HepG2 (cell line): Measurements from ENCODE around the gene PEX14. TPM values are rescaled to one million over a fixed set of nuclear protein-coding genes. Genes with fewer than 3 reads are reported as not detected.

Experiments
- ATAC-seq: fragments of 200-7000 bp; cut with Tn5 transposase; 3 replicates; pipeline ENCODE4 v1.9.1; 2020; ENCODE audit warnings: mild to moderate bottlenecking, moderate library complexity
- BruUV-seq: library from RNA; stranded (reverse); fragments of 400-500 nt; replicated peaks from 2 replicates; lab custom pipeline; 2021; lab: Mats Ljungman, UMichigan
- CTCF ChIA-PET: fragments of 300-600 bp; formaldehyde crosslinking; extraction: SDS; loops from one replicate; lab custom pipeline; 2021; ENCODE audit warnings: low total read pairs, inconsistent platforms, low intra/inter-chr PET ratio; lab: Yijun Ruan, JAX
- POLR2A ChIA-PET: fragments of 350-600 bp; sonication (Branson Sonifier 250); formaldehyde crosslinking; loops from one replicate; lab custom pipeline; 2020; ENCODE audit warnings: antibody characterized with exemption, inconsistent platforms; lab: Yijun Ruan, JAX
- DNase-seq: peaks from one replicate; pipeline ENCODE4 v3.0.0-alpha.2; 2015; ENCODE audit warnings: low spot score
- FAIRE-seq: peaks from 3 replicates; lab custom pipeline; 2011; peaks lifted over from hg19 to GRCh38; lab: Jason Lieb, UNC
- H2AFZ ChIP-seq: one replicate; pipeline ENCODE4 v1.6.1; 2011; ENCODE audit warnings: low read length, inconsistent platforms
- H3K27ac ChIP-seq: fragments of 300-600 bp; 3 replicates; pipeline ENCODE4 v1.8.0; 2011; ENCODE audit warnings: mixed run types, mild to moderate bottlenecking, mixed read lengths, low read length, inconsistent platforms; ENCODE audit not compliant: insufficient read depth; ENCODE audit errors: extremely low read length
- H3K27me3 ChIP-seq, 2 experiments: fragments of 200-600 bp in 1 of 2; 2 replicates in 1 of 2; 3 replicates in 1 of 2; pipeline versions ENCODE4 v1.6.0 to v1.8.0; 2011; ENCODE audit warnings: low read length in 2 of 2, mild to moderate bottlenecking in 2 of 2, moderate library complexity in 2 of 2, inconsistent platforms in 1 of 2; ENCODE audit not compliant: insufficient read depth in 2 of 2, control insufficient read depth in 1 of 2
- H3K36me3 ChIP-seq, 2 experiments: fragments of 200-600 bp in 1 of 2; replicated peaks in 1 of 2; 2 replicates in 1 of 2; 3 replicates in 1 of 2; pipeline versions ENCODE4 v1.5.1 to v1.8.0; 2011; ENCODE audit warnings: low read length in 2 of 2, inconsistent platforms in 1 of 2; ENCODE audit not compliant: insufficient read depth in 2 of 2, control insufficient read depth in 1 of 2
- H3K4me1 ChIP-seq: 2 replicates; pipeline ENCODE4 v1.5.1; 2012; ENCODE audit warnings: low read length, inconsistent platforms; ENCODE audit not compliant: insufficient read depth
- H3K4me2 ChIP-seq: 2 replicates; pipeline ENCODE4 v1.6.0; 2011; ENCODE audit warnings: low read depth, low read length, inconsistent platforms
- H3K4me3 ChIP-seq, 3 experiments: fragments of 200-600 bp in 1 of 3; sonication (generic), shearing (Covaris generic) in 1 of 3; replicated peaks in 1 of 3; 2 replicates each; pipeline ENCODE4 v1.5.1; 2011 to 2016; ENCODE audit warnings: low read length in 3 of 3, inconsistent platforms in 2 of 3, low read depth in 2 of 3, mild to moderate bottlenecking in 2 of 3, control low read depth in 1 of 3, mixed read lengths in 1 of 3; ENCODE audit not compliant: insufficient read depth in 1 of 3
- H3K79me2 ChIP-seq: one replicate; pipeline ENCODE4 v1.6.1; 2011; ENCODE audit warnings: low read length, inconsistent platforms; ENCODE audit not compliant: insufficient read depth
- H3K9ac ChIP-seq: 2 replicates; pipeline ENCODE4 v1.6.0; 2011; ENCODE audit warnings: mild to moderate bottlenecking, low read depth, low read length, inconsistent platforms; ENCODE audit not compliant: insufficient read depth
- H3K9me3 ChIP-seq: 2 replicates; pipeline ENCODE4 v1.5.1; 2012; ENCODE audit warnings: mild to moderate bottlenecking, low read length
- H4K20me1 ChIP-seq: 2 replicates; pipeline ENCODE4 v1.6.0; 2011; ENCODE audit warnings: inconsistent platforms, mild to moderate bottlenecking, low read length, moderate library complexity; ENCODE audit not compliant: insufficient read depth
- FOXC1 ChIP-seq: sonication (generic); formaldehyde crosslinking; IDR thresholded peaks from 2 replicates; pipeline ENCODE4 v1.8.0; 2022; ENCODE audit warnings: mild to moderate bottlenecking, missing genetic modification reagents, borderline replicate concordance
- HMG20B ChIP-seq: conservative IDR thresholded peaks from 2 replicates; pipeline ENCODE4 v1.6.1; 2016; ENCODE audit warnings: missing genetic modification reagents, missing compliant biosample characterization
- KLF6 ChIP-seq: IDR thresholded peaks from 2 replicates; pipeline ENCODE4 v1.8.0; 2016; ENCODE audit warnings: missing biosample characterization, missing genetic modification reagents
- RBM39 ChIP-seq: fragments of 200-400 bp; formaldehyde crosslinking; IDR thresholded peaks from one replicate; pipeline ENCODE4 v1.6.1; 2018; ENCODE audit warnings: antibody characterized with exemption, mild to moderate bottlenecking, low read depth, low read length; ENCODE audit not compliant: poor library complexity, severe bottlenecking
- SIX1 ChIP-seq: sonication (generic); formaldehyde crosslinking; IDR thresholded peaks from 2 replicates; pipeline ENCODE4 v1.4.0; 2020; ENCODE audit warnings: missing genetic modification reagents, borderline replicate concordance
- U2AF1 ChIP-seq: fragments of 200-400 bp; formaldehyde crosslinking; optimal IDR thresholded peaks from 2 replicates; pipeline ENCODE3; 2017; ENCODE audit warnings: mild to moderate bottlenecking, low read depth, low read length
- YY1 ChIP-seq: IDR thresholded peaks from 2 replicates; pipeline ENCODE4 v1.6.1; 2011; ENCODE audit warnings: low read length, low read depth, moderate library complexity, mild to moderate bottlenecking; ENCODE audit not compliant: insufficient read depth, insufficient replicate concordance
- ZBTB46 ChIP-seq: sonication (generic); formaldehyde crosslinking; IDR thresholded peaks from 2 replicates; pipeline ENCODE4 v1.4.0; 2020; ENCODE audit warnings: mild to moderate bottlenecking, missing genetic modification reagents, borderline replicate concordance
- ZNF256 ChIP-seq: sonication (generic); formaldehyde crosslinking; conservative IDR thresholded peaks from 2 replicates; pipeline ENCODE4 v1.4.0; 2020; ENCODE audit warnings: missing genetic modification reagents
- ZNF414 ChIP-seq: sonication (generic); formaldehyde crosslinking; IDR thresholded peaks from 2 replicates; pipeline ENCODE4 v1.5.0; 2020; ENCODE audit warnings: missing genetic modification reagents
- ZNF432 ChIP-seq: sonication (generic); formaldehyde crosslinking; IDR thresholded peaks from 2 replicates; pipeline ENCODE4 v1.5.0; 2020; ENCODE audit warnings: missing genetic modification reagents, mild to moderate bottlenecking, borderline replicate concordance
- ZSCAN30 ChIP-seq: sonication (generic); formaldehyde crosslinking; IDR thresholded peaks from 2 replicates; pipeline ENCODE4 v1.5.0; 2020; ENCODE audit warnings: mild to moderate bottlenecking, missing genetic modification reagents
- ZSCAN5A ChIP-seq: sonication (generic); formaldehyde crosslinking; IDR thresholded peaks from 2 replicates; pipeline ENCODE4 v1.8.0; 2022; ENCODE audit warnings: mild to moderate bottlenecking, missing genetic modification reagents, borderline replicate concordance
- WGBS: methylation state at CpG from one replicate; pipeline ENCODE4 v1.1.6; 2017; ENCODE audit warnings: low lambda C conversion rate; 5-methylcytosine and 5-hydroxymethylcytosine counted together
- in situ Hi-C: cut with HindIII; loops from 2 replicates; pipeline ENCODE4 v1.10.0; 2017; ENCODE audit warnings: low pct_unique_long_range_greater_than_20kb; ENCODE audit not compliant: extremely low pct_ligation_motif_present
- intact Hi-C: fragments of 100-400 bp; cut with micrococcal nuclease; formaldehyde crosslinking; loops from one replicate; pipeline ENCODE4 v1.10.0; 2022; ENCODE audit not compliant: unreplicated experiment
- polyA plus RNA-seq, 8 experiments: library from polyadenylated mRNA; depleted of rRNA in 3 of 8; stranded (reverse) in 7 of 8; unstranded in 1 of 8; fragments of >200 nt; fragmentation: Illumina TruSeq in 4 of 8; extraction: Trizol in 4 of 8; gene quantifications; 2 replicates each; pipeline versions ENCODE4 v1.2.1 to v1.2.3, GENCODE V29; 2011 to 2016; ENCODE audit warnings: low read depth in 4 of 8, missing spikeins in 1 of 8, mixed read lengths in 1 of 8; ENCODE audit not compliant: insufficient read depth in 1 of 8
- total RNA-seq, 5 experiments: library from RNA; depleted of rRNA; stranded (reverse); fragments of >200 nt; fragmentation: Illumina TruSeq; extraction: Trizol; gene quantifications; 2 replicates each; pipeline ENCODE4 v1.2.3, GENCODE V29; 2016; ENCODE audit warnings: low read depth in 1 of 5
- TF ChIP-seq, protein P1 (sequence below): sonication (generic); formaldehyde crosslinking; IDR thresholded peaks from 2 replicates; pipeline ENCODE4 v1.9.0; 2022; ENCODE audit warnings: low read depth, missing genetic modification reagents

PEX14 gene
- total and polyA plus RNA-seq, 2 of the 13 experiments (the other 11 are each of a cell fraction or from before 2014, with no cell fraction given), result 6.5 to 9.9 TPM

- Histone ChIP-seq H3K79me2 (no peaks in the 10 kb centered on the region), H3K9ac (no peak overlapping the region), H4K20me1 (no peaks in the 10 kb centered on the region), H3K4me3 (no peak overlapping the region), H2AFZ (no peak overlapping the region), H3K36me3 (no peaks in the 10 kb centered on the region), H3K27me3 (no peaks in the 10 kb centered on the region), H3K4me2 (no peak overlapping the region), H3K27ac (no peak overlapping the region), H3K4me1 (peaks cover 49% of the 10 kb centered on the region), H3K9me3 (no peaks in the 10 kb centered on the region)
- DNase-seq, result no peak
- intact Hi-C loops, result loop anchor here (5.0 kb wide), 1 partner anchor 121 kb away; the partner anchor contains the start of gene CASZ1
- in situ Hi-C loops, result loop anchor here (5.0 kb wide), 1 partner anchor 121 kb away; the partner anchor contains the start of gene CASZ1
- ATAC-seq, result no peak
- ChIA-PET CTCF (no interaction called here), POLR2A (interaction anchor here (2.4 kb wide), 1 partner anchor 10 kb away, joined by 26 read pairs; no protein-coding TSS in a partner anchor)
- FAIRE-seq, result no peak
- BruUV-seq, result no TSS peak
- no CpG with 5 or more reads among the region's 5 CpGs for WGBS
- TF ChIP-seq FOXC1 (CRISPR knock-in tag) (no peak), RBM39 (no peak), ZSCAN30 (no peak), YY1 (no peak), ZBTB46 (CRISPR knock-in tag) (no peak), SIX1 (CRISPR knock-in tag) (no peak), HMG20B (CRISPR knock-in tag) (no peak), ZSCAN5A (no peak), ZNF414 (CRISPR knock-in tag) (no peak), ZNF432 (no peak), U2AF1 (no peak), ZNF256 (CRISPR knock-in tag) (no peak), KLF6 (CRISPR knock-in tag) (no peak)
- TF ChIP-seq, protein P1, sequence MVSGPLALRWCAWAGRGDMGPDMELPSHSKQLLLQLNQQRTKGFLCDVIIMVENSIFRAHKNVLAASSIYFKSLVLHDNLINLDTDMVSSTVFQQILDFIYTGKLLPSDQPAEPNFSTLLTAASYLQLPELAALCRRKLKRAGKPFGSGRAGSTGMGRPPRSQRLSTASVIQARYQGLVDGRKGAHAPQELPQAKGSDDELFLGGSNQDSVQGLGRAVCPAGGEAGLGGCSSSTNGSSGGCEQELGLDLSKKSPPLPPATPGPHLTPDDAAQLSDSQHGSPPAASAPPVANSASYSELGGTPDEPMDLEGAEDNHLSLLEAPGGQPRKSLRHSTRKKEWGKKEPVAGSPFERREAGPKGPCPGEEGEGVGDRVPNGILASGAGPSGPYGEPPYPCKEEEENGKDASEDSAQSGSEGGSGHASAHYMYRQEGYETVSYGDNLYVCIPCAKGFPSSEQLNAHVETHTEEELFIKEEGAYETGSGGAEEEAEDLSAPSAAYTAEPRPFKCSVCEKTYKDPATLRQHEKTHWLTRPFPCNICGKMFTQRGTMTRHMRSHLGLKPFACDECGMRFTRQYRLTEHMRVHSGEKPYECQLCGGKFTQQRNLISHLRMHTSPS (CRISPR knock-in tag), result no peak
Observed at GRCh38 chr1:10675813-10676212, 201.1 kb downstream of the PEX14 start.
